ENCODE data around the gene PPP4R4.

Gene PPP4R4

GRCh38 chr14:94158239-94158883 lies 15.8 kb upstream of the PPP4R4 start:
- H3K27me3 Mint-ChIP-seq, result peaks cover 17% of the 10 kb centered on the region
- no peaks in the 10 kb centered on the region for H3K4me1 Mint-ChIP-seq
- H3K27ac Mint-ChIP-seq, result no peak overlapping the region
- no peak overlapping the region for H3K4me3 Mint-ChIP-seq
- peaks cover 2% of the 10 kb centered on the region for H3K9me3 Mint-ChIP-seq
- DNase-seq (ENCODE audit: low spot score in 2 of 2) (no peak), ATAC-seq (ENCODE audit: low read depth) (no peak)
- no peaks in the 10 kb centered on the region for H3K36me3 Mint-ChIP-seq

- Mint-ChIP-seq H3K4me3 (no peak overlapping the region), H3K4me1 (no peaks in the 10 kb centered on the region)
- no peak for DNase-seq (ENCODE audit: low spot score in 2 of 2)
Observed at GRCh38 chr14:94161058-94161457, 13.1 kb upstream of the PPP4R4 start.

GRCh38 chr14:94161981-94162380 lies 12.1 kb upstream of the PPP4R4 start:
- no peak for DNase-seq (ENCODE audit: low spot score in 2 of 2)
- Mint-ChIP-seq H3K27ac (no peak overlapping the region), H3K36me3 (no peaks in the 10 kb centered on the region), H3K4me1 (no peaks in the 10 kb centered on the region), H3K4me3 (no peak overlapping the region), H3K9me3 (no peaks in the 10 kb centered on the region), H3K27me3 (peaks cover 25% of the 10 kb centered on the region)
- no peak for ATAC-seq (ENCODE audit: low read depth)

More at GRCh38 chr14:94161058-94161457, 13.1 kb upstream of the PPP4R4 start:
- Mint-ChIP-seq H3K27me3 (peaks cover 24% of the 10 kb centered on the region), H3K36me3 (no peaks in the 10 kb centered on the region), H3K9me3 (no peaks in the 10 kb centered on the region), H3K27ac (no peak overlapping the region)
- ATAC-seq (ENCODE audit: low read depth), result no peak

- H3K36me3 Mint-ChIP-seq, result no peaks in the 10 kb centered on the region
- no peaks in the 10 kb centered on the region for H3K9me3 Mint-ChIP-seq
- ATAC-seq (ENCODE audit: low read depth), result no peak
- H3K4me3 Mint-ChIP-seq, result no peak overlapping the region
- H3K27me3 Mint-ChIP-seq, result peaks cover 23% of the 10 kb centered on the region
- no peaks in the 10 kb centered on the region for H3K4me1 Mint-ChIP-seq
- H3K27ac Mint-ChIP-seq, result no peak overlapping the region
- no peak for DNase-seq (ENCODE audit: low spot score in 2 of 2)
Observed at GRCh38 chr14:94162466-94162865, 11.7 kb upstream of the PPP4R4 start.

- no peaks in the 10 kb centered on the region for H3K4me1 Mint-ChIP-seq
- H3K27ac Mint-ChIP-seq, result no peak overlapping the region
- H3K9me3 Mint-ChIP-seq, result no peaks in the 10 kb centered on the region
- no peak overlapping the region for H3K4me3 Mint-ChIP-seq
- DNase-seq (ENCODE audit: low spot score in 2 of 2), result no peak
- no peak for ATAC-seq (ENCODE audit: low read depth)
- H3K36me3 Mint-ChIP-seq, result no peaks in the 10 kb centered on the region
- peaks cover 25% of the 10 kb centered on the region for H3K27me3 Mint-ChIP-seq
Observed at GRCh38 chr14:94163796-94164195, 10.3 kb upstream of the PPP4R4 start.

GRCh38 chr14:94164685-94165431 lies 9.3 kb upstream of the PPP4R4 start:
- H3K9me3 Mint-ChIP-seq, result peaks cover 2% of the 10 kb centered on the region
- H3K4me3 Mint-ChIP-seq, result no peak overlapping the region
- H3K36me3 Mint-ChIP-seq, result no peaks in the 10 kb centered on the region
- DNase-seq (ENCODE audit: low spot score in 2 of 2), result no peak
- ATAC-seq (ENCODE audit: low read depth), result no peak
- no peak overlapping the region for H3K27ac Mint-ChIP-seq
- peaks cover 20% of the 10 kb centered on the region for H3K27me3 Mint-ChIP-seq
- H3K4me1 Mint-ChIP-seq, result no peaks in the 10 kb centered on the region

- H3K9me3 Mint-ChIP-seq, result peaks cover 2% of the 10 kb centered on the region
- DNase-seq (ENCODE audit: low spot score in 2 of 2), result no peak
- no peak overlapping the region for H3K4me3 Mint-ChIP-seq
- H3K4me1 Mint-ChIP-seq, result no peaks in the 10 kb centered on the region
- no peak overlapping the region for H3K27ac Mint-ChIP-seq
- no peaks in the 10 kb centered on the region for H3K36me3 Mint-ChIP-seq
- H3K27me3 Mint-ChIP-seq, result peaks cover 18% of the 10 kb centered on the region
- no peak for ATAC-seq (ENCODE audit: low read depth)
Observed at GRCh38 chr14:94165744-94166143, 8.4 kb upstream of the PPP4R4 start.

- Mint-ChIP-seq H3K4me3 (no peak overlapping the region), H3K27ac (no peak overlapping the region), H3K27me3 (peaks cover 16% of the 10 kb centered on the region), H3K4me1 (peaks cover 3% of the 10 kb centered on the region), H3K36me3 (peaks cover 2% of the 10 kb centered on the region), H3K9me3 (peaks cover 2% of the 10 kb centered on the region)
- DNase-seq (ENCODE audit: low spot score in 2 of 2), result no peak
- no peak for ATAC-seq (ENCODE audit: low read depth)
Observed at GRCh38 chr14:94170136-94170535, 4.0 kb upstream of the PPP4R4 start.

- H3K9me3 Mint-ChIP-seq, result peaks cover 3% of the 10 kb centered on the region
- no peak for ATAC-seq (ENCODE audit: low read depth)
- no peak overlapping the region for H3K4me3 Mint-ChIP-seq
- no peak for DNase-seq (ENCODE audit: low spot score in 2 of 2)
- no peak overlapping the region for H3K27ac Mint-ChIP-seq
- peaks cover 22% of the 10 kb centered on the region for H3K27me3 Mint-ChIP-seq
- peaks cover 13% of the 10 kb centered on the region for H3K4me1 Mint-ChIP-seq
- H3K36me3 Mint-ChIP-seq, result peaks cover 3% of the 10 kb centered on the region
Observed at GRCh38 chr14:94171208-94171607, 2.9 kb upstream of the PPP4R4 start.

- peaks cover 22% of the 10 kb centered on the region for H3K27me3 Mint-ChIP-seq
- peaks cover 3% of the 10 kb centered on the region for H3K9me3 Mint-ChIP-seq
- peaks cover 3% of the 10 kb centered on the region for H3K36me3 Mint-ChIP-seq
- no peak for DNase-seq (ENCODE audit: low spot score in 2 of 2)
- peaks cover 13% of the 10 kb centered on the region for H3K4me1 Mint-ChIP-seq
- no peak overlapping the region for H3K4me3 Mint-ChIP-seq
- no peak overlapping the region for H3K27ac Mint-ChIP-seq
- no peak for ATAC-seq (ENCODE audit: low read depth)
Observed at GRCh38 chr14:94172545-94172944, 1.6 kb upstream of the PPP4R4 start.

- DNase-seq (ENCODE audit: low spot score in 2 of 2) (peak; percentile 7 to 30), ATAC-seq (ENCODE audit: low read depth) (no peak)
- peaks cover 13% of the 10 kb centered on the region for H3K4me1 Mint-ChIP-seq
- H3K27ac Mint-ChIP-seq, result no peak overlapping the region
- peaks cover 3% of the 10 kb centered on the region for H3K9me3 Mint-ChIP-seq
- peaks cover 3% of the 10 kb centered on the region for H3K36me3 Mint-ChIP-seq
- peak overlapping the region; percentile 72 for H3K4me3 Mint-ChIP-seq
- H3K27me3 Mint-ChIP-seq, result peaks cover 20% of the 10 kb centered on the region
Observed at GRCh38 chr14:94173471-94173884, 644 bp upstream of the PPP4R4 start.

GRCh38 chr14:94174604-94175010 lies 485 bp downstream of the PPP4R4 start:
- ATAC-seq (ENCODE audit: low read depth), result no peak
- Mint-ChIP-seq H3K27me3 (peaks cover 27% of the 10 kb centered on the region), H3K36me3 (peaks cover 3% of the 10 kb centered on the region), H3K27ac (peak overlapping the region; percentile 60), H3K4me1 (peaks cover 13% of the 10 kb centered on the region), H3K9me3 (peaks cover 1% of the 10 kb centered on the region), H3K4me3 (peak overlapping the region; percentile 90)
- DNase-seq (ENCODE audit: low spot score in 2 of 2), result peak in 1 of 2 donors; percentile 7

GRCh38 chr14:94175011-94175745 lies 1.1 kb downstream of the PPP4R4 start:
- Mint-ChIP-seq H3K9me3 (peaks cover 1% of the 10 kb centered on the region), H3K4me1 (peaks cover 13% of the 10 kb centered on the region), H3K36me3 (peaks cover 3% of the 10 kb centered on the region), H3K27ac (peak overlapping the region; percentile 60), H3K4me3 (peak overlapping the region; percentile 90), H3K27me3 (peaks cover 27% of the 10 kb centered on the region)
- peak; percentile 10 to 27 for DNase-seq (ENCODE audit: low spot score in 2 of 2)
- ATAC-seq (ENCODE audit: low read depth), result no peak

- H3K4me1 Mint-ChIP-seq, result peaks cover 13% of the 10 kb centered on the region
- H3K36me3 Mint-ChIP-seq, result peaks cover 3% of the 10 kb centered on the region
- H3K9me3 Mint-ChIP-seq, result peaks cover 1% of the 10 kb centered on the region
- H3K27ac Mint-ChIP-seq, result no peak overlapping the region
- peak overlapping the region; percentile 90 for H3K4me3 Mint-ChIP-seq
- DNase-seq (ENCODE audit: low spot score in 2 of 2) (no peak), ATAC-seq (ENCODE audit: low read depth) (no peak)
- peaks cover 29% of the 10 kb centered on the region for H3K27me3 Mint-ChIP-seq
Observed at GRCh38 chr14:94175747-94176146, 1.6 kb downstream of the PPP4R4 start.

All from memory B cell (primary cell).